Measurements from ENCODE around the gene IQCN.

Gene IQCN

DNA sequence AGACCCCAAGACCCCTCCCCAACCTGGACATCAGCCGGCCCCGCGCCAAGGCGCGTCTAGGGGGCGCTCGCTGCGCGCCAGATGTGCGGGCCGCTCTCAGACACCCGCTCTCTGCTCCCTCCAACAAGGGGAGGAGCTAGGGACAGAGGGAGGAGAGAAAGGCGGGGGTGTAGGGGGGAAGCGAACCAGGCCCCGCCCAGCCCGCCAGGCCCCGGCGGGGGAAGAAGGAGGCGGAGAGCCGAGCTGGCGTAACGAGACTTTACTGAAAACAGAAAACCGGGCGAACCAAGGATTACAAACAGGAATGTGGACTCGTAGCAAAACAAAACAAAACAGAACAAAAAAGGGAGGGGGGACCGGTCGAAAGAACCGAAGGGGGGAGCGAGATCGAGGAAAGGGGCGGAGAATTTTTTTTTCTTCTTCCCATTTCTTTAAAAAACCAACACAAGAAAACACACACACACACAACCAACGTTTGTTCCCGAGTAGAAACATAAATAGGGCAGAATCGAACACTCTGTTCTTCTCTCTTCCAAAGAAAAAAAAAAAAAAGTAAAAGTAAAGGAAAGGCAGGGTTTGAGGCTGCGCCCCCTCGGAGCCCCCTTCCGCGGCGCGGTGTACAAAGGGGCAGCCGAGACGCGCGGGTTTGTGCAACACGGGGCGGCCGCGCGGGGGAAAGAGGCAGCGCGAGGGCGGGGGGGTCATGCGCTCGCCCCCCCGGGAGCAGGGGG is 5.4 kb upstream of the IQCN start:
- TF ChIP-seq, protein P1, sequence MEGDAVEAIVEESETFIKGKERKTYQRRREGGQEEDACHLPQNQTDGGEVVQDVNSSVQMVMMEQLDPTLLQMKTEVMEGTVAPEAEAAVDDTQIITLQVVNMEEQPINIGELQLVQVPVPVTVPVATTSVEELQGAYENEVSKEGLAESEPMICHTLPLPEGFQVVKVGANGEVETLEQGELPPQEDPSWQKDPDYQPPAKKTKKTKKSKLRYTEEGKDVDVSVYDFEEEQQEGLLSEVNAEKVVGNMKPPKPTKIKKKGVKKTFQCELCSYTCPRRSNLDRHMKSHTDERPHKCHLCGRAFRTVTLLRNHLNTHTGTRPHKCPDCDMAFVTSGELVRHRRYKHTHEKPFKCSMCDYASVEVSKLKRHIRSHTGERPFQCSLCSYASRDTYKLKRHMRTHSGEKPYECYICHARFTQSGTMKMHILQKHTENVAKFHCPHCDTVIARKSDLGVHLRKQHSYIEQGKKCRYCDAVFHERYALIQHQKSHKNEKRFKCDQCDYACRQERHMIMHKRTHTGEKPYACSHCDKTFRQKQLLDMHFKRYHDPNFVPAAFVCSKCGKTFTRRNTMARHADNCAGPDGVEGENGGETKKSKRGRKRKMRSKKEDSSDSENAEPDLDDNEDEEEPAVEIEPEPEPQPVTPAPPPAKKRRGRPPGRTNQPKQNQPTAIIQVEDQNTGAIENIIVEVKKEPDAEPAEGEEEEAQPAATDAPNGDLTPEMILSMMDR (IDR thresholded peaks at IDR 0.05; ENCODE audit: low read depth, low read length): peak; percentile 96
- peak overlapping the region; percentile 69 for H3K4me3 ChIP-seq (ENCODE audit: low read depth, low read length)

DNA sequence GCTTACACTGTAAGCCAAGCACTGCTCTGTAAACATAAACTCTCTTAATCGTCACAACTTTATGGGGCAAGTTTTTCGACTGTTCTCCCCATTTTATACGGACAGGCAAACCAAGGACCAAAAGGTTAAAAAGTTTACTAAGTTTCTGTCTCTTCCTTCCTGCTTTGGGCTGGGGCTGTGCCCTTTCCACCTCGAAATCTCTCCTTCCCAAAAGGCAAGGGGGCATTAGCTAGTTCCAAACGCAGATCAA is 4.9 kb upstream of the IQCN start:
- H3K4me3 ChIP-seq (ENCODE audit: low read depth, low read length): peak overlapping the region; percentile 69
- TF ChIP-seq, protein P1 (IDR thresholded peaks at IDR 0.05; ENCODE audit: low read depth, low read length): no peak

DNA sequence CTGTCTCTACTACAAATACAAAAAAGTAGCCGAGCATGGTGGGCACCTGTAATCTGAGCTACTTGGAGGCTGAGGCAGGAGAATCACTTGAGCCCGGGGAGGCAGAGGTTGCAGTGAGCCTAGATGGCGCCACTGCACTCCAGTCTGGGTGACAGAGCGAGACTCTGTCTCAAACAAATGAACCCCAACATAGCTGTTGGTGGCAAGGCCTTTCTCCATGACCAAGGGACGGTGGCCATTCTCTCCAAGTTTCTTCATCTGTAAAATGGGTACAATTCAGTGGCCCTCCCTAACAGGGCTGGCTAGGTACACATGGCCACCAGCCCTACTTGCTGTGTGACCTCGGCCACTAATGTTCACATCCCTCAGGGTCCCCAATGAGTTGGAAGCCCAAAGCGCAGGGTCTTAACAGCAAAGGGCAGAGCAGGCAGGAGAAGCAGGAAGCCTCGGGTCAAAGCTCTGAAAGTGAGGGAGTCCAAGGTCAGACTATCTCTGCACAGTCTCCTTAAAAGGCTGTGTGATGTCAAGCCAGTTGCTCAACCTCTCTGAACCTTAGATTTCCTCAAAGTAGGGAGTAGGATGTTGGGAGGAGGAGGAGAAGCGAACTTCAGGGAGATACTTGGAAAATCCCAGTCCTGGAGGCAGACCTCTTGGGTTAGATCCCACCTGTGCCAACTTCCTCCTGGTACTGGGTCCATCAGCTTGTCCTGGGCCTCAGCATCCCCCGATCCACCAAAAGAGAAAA is 4.4 kb upstream of the IQCN start:
- TF ChIP-seq, protein P1 (IDR thresholded peaks at IDR 0.05; ENCODE audit: low read depth, low read length): peak; percentile 35; the same call in 1 of the 2 replicates
- peak overlapping the region; percentile 69 for H3K4me3 ChIP-seq (ENCODE audit: low read depth, low read length)

DNA sequence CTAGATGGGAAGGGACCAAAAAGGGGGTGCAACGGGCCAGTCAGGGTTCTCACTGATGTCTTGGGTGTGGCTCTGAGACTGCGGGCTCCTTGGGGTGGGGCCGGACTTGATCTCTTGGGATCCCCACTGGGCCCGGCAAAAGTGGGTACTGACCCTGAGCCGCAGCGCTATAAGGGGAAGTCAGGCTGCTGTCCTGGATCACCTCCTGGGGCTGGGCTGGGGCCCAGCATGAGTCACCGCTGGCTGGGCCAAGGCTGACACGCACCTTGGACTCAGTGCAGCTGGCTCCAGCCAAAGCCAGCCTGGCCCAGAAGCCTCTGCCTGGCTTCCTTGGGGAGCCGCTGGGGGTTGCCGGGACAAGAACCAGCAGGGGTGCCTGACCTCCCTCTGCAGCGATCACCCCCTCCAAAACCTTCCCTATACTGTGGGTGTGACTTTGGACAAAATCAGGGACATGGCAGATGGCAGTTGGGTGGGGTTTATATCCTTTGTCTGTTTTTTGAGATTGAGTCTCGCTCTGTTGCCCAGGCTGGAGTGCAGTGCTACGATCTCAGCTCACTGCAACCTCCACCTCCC is 617 bp upstream of the IQCN start:
- TF ChIP-seq, protein P1 (IDR thresholded peaks at IDR 0.05; ENCODE audit: low read depth, low read length): no peak
- no peak overlapping the region for H3K4me3 ChIP-seq (ENCODE audit: low read depth, low read length)

DNA sequence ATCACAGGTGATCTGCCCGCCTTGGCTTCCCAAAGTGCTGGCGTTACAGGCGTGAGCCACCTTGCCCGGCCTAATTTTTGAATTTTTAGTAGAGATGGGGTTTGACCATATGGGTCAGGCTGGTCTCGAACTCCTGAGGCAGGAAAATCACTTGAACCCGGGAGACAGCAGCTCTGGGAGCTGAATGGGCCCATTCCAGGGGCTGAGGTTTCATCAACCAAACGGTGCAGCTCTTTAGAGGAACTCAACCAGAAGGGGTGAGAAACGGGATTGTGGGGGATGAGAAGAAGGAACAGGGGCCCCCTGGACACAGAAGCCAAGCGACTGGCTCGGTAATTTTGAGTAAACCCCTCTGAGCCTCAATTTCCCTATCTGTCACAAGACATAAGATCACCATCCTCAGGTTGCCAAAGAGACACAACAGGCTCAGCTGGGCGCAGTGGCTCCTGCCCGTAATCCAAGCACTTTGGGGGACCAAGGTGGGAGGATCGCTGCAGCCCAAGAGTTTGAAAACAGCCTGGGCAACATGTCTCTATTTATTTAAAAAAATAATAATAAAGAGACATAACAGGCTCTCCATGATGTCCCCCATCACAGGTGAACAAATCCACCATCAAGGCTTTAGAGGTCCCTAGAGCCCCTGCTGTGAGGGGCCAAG is 562 bp downstream of the IQCN start:
- no peak overlapping the region for H3K4me3 ChIP-seq (ENCODE audit: low read depth, low read length)

DNA sequence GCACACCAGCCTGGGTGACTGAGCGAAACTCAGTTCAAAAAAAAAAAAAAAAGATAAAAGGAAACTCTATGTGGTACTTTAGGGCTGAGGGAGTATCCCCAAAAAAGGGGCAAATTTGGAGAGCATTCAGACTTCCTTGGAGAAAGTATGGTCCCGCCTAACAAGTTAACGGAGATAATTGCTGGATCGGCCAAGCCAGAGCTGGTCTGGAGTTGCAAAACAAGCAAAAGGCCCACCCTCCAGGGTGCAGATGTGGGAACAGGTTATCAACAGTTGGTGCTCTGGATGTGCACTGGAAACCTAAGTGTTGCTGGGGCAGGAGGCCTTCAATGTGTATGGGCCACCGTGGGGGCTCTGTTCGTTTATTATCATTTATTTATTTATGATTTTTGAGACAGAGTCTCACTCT is 2.8 kb downstream of the IQCN start:
- H3K4me3 ChIP-seq (ENCODE audit: low read depth, low read length): no peak overlapping the region
- TF ChIP-seq, protein P1 (IDR thresholded peaks at IDR 0.05; ENCODE audit: low read depth, low read length): no peak

More for the DNA sequence above, 562 bp downstream of the IQCN start:
- TF ChIP-seq, protein P1 (IDR thresholded peaks at IDR 0.05; ENCODE audit: low read depth, low read length): no peak
